HUES64 (cell line): Measurements from ENCODE around the gene TMA7.

Experiments
- H3K27ac ChIP-seq: 2 replicates; pipeline ENCODE4 v1.7.0; 2013; ENCODE audit warnings: low read depth, low read length, inconsistent platforms
- H3K27me3 ChIP-seq: 2 replicates; pipeline ENCODE4 v1.6.1; 2013; ENCODE audit warnings: mild to moderate bottlenecking, low read length; ENCODE audit not compliant: insufficient read depth
- H3K36me3 ChIP-seq: 2 replicates; pipeline ENCODE4 v1.6.1; 2013; ENCODE audit warnings: mild to moderate bottlenecking, low read length; ENCODE audit not compliant: insufficient read depth
- H3K4me1 ChIP-seq: 2 replicates; pipeline ENCODE4 v1.6.1; 2013; ENCODE audit warnings: mild to moderate bottlenecking, low read length, moderate library complexity; ENCODE audit not compliant: insufficient read depth
- H3K4me3 ChIP-seq: 2 replicates; pipeline ENCODE4 v1.5.1; 2013; ENCODE audit warnings: mild to moderate bottlenecking, low read length, moderate library complexity
- H3K9ac ChIP-seq: 2 replicates; pipeline ENCODE4 v1.6.1; 2013; ENCODE audit warnings: mild to moderate bottlenecking, low read depth, low read length
- H3K9me3 ChIP-seq: 2 replicates; pipeline ENCODE4 v1.6.1; 2013; ENCODE audit warnings: low read depth, low read length; ENCODE audit not compliant: insufficient read depth
- WGBS: fragments of 150-250, 120-280 bp; methylation state at CpG from one replicate; pipeline ENCODE4 v1.1.7; 2013; ENCODE audit warnings: missing lambda C conversion rate; 5-methylcytosine and 5-hydroxymethylcytosine counted together

The TMA7 gene

DNA sequence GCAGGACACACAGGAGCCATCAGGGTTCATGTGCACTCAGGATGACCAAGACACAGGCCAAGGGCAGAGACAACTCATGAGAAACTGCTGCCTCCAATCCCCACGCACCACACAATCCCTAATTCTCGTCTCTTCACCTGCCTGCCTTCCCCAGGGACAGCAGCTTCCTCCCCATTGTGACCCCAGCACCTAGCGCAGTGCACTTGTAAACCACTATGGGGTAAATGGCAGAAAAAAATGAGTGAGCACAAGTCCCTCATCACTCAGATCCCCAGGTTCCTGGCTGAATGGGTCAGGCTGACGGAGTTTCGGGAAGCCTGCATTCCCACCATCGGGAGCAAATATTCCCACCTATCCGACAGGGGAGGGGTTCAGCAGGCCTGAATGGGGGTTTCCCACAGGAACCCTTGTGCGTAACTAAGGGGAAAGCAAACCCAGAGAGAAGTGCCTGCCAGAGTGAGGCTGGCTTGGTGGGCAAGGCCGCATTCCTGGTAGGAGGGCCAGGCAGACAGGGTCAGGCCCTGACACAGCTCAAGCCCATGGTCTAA, 28.9 kb upstream of the TMA7 start:
- H3K36me3 ChIP-seq = peaks cover 98% of the 10 kb centered on the region
- H3K27ac ChIP-seq = no peak overlapping the region
- no peak overlapping the region for H3K4me3 ChIP-seq
- H3K9ac ChIP-seq = no peak overlapping the region
- no peaks in the 10 kb centered on the region for H3K27me3 ChIP-seq
- WGBS = 93% methylated on average over 9 of the region's 9 CpGs
- H3K9me3 ChIP-seq = no peaks in the 10 kb centered on the region
- no peaks in the 10 kb centered on the region for H3K4me1 ChIP-seq

DNA sequence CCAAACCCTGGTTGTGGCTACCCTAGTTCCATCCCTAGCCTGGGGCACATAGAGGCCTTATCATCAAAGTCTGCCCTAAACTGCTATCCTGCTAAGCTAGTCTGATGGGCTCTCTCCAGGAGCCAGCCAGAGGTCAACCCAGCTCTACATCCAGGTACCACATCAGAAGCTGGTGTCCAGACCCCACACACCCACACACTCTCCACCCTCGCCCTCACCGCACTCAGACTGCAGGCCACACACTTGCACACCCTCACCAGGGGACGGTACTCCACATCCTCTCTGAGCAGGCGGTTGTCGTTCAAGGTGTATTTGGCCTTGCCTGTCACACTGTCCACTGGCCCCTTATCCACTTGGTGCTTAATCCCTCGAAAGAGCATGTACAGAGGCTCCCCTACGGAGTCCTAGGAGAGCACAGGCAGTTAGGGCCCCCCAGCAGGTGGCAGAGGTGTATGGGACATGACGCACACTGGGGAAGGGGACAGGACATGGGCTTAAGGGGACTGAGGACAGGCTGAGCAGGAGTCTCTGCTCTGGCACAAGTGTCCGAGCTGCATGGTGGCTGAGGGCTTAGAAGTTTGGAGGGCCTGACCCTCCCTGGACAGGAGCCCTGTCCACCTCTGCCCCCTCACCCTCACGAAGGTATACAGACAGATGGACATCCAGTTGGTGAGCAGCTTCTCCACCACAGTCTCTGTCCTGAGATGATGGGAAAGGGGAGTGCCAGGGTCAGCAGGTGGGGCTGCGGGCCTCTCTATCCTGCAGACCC, 28.3 kb upstream of the TMA7 start:
- no peaks in the 10 kb centered on the region for H3K9me3 ChIP-seq
- no peaks in the 10 kb centered on the region for H3K4me1 ChIP-seq
- 95% methylated on average over 11 of the region's 11 CpGs for WGBS
- peaks cover 98% of the 10 kb centered on the region for H3K36me3 ChIP-seq
- H3K4me3 ChIP-seq = no peak overlapping the region
- no peaks in the 10 kb centered on the region for H3K27me3 ChIP-seq
- H3K9ac ChIP-seq = no peak overlapping the region
- H3K27ac ChIP-seq = no peak overlapping the region

DNA sequence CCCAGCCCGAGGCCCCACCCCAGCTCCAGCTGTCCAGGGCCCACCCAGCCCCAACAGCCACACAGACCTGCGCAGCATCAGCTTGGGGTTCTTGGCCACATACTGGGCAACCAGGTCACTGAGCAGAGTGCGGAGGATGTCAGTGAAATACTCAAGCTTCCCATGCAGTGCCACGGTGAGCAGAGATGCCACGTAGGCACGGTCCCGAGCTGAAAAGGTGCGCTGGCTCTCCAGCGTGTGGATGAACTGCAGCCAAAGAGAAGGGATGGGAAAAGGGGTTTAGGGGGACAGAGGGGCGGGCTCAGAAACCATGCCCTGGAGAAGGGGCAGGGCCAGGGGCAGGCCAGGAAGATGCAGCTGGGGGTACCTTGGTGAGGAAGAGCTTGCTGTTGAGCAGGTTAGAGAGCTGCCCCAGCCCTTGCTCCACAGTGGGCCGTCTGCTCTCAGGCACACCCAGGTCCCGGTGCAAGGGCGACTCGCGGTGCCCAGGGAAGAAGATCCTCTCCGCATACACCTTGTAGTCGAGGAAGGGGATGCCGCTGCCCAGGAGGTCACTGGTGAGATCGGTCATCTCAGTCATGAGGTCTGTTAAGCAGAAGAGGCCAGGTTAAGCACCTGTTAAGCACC, 27.6 kb upstream of the TMA7 start:
- H3K4me1 ChIP-seq = no peaks in the 10 kb centered on the region
- no peak overlapping the region for H3K9ac ChIP-seq
- no peak overlapping the region for H3K4me3 ChIP-seq
- H3K27me3 ChIP-seq = no peaks in the 10 kb centered on the region
- no peaks in the 10 kb centered on the region for H3K9me3 ChIP-seq
- no peak overlapping the region for H3K27ac ChIP-seq
- peaks cover 98% of the 10 kb centered on the region for H3K36me3 ChIP-seq
- WGBS = 97% methylated on average over 19 of the region's 19 CpGs

DNA sequence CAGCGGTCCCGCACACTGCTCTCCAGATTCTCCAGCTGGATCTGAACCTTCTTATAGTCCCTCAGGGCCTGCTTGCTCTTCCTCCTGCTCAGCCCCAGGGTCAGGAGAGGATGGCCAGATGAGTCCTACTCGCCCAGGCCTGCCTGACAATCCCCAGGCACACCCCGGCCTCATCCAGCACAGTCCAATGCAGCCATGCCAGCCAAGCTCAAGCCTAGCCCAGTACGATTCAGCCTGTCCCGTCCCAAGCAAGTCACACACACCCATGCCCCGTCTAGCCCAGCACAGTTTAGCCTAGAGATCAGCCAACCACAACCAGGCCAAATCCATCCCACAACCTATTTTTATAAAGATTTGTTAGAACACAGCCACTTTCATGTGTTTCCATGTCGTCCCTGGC, 27.0 kb upstream of the TMA7 start:
- H3K4me3 ChIP-seq = no peak overlapping the region
- no peaks in the 10 kb centered on the region for H3K27me3 ChIP-seq
- H3K4me1 ChIP-seq = no peaks in the 10 kb centered on the region
- 94% methylated on average over 8 of the region's 8 CpGs for WGBS
- H3K9ac ChIP-seq = no peak overlapping the region
- H3K27ac ChIP-seq = no peak overlapping the region
- peaks cover 100% of the 10 kb centered on the region for H3K36me3 ChIP-seq
- no peaks in the 10 kb centered on the region for H3K9me3 ChIP-seq

DNA sequence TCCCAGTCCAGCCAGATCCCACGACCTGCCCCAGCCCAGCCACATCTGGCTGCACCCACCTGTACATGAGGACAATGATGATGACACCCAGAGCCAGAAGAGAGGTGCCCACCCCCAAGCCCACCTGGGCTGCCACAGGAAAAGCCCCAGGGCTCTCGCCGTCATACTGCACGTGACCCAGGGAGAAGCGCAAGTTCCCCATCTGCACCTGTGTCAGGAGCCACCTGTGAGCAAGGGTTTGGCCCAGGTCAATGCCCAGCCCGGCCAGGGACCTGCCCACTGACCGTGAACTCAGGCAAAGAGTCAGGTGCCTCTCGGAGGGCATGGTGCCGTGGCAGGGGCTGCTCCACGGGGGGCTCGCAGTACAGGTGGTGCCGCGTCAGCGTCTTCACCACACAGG, 26.4 kb upstream of the TMA7 start:
- H3K9me3 ChIP-seq = no peaks in the 10 kb centered on the region
- H3K9ac ChIP-seq = no peak overlapping the region
- 95% methylated on average over 14 of the region's 14 CpGs for WGBS
- peaks cover 100% of the 10 kb centered on the region for H3K36me3 ChIP-seq
- H3K27ac ChIP-seq = no peak overlapping the region
- no peaks in the 10 kb centered on the region for H3K4me1 ChIP-seq
- H3K27me3 ChIP-seq = no peaks in the 10 kb centered on the region
- H3K4me3 ChIP-seq = no peak overlapping the region

DNA sequence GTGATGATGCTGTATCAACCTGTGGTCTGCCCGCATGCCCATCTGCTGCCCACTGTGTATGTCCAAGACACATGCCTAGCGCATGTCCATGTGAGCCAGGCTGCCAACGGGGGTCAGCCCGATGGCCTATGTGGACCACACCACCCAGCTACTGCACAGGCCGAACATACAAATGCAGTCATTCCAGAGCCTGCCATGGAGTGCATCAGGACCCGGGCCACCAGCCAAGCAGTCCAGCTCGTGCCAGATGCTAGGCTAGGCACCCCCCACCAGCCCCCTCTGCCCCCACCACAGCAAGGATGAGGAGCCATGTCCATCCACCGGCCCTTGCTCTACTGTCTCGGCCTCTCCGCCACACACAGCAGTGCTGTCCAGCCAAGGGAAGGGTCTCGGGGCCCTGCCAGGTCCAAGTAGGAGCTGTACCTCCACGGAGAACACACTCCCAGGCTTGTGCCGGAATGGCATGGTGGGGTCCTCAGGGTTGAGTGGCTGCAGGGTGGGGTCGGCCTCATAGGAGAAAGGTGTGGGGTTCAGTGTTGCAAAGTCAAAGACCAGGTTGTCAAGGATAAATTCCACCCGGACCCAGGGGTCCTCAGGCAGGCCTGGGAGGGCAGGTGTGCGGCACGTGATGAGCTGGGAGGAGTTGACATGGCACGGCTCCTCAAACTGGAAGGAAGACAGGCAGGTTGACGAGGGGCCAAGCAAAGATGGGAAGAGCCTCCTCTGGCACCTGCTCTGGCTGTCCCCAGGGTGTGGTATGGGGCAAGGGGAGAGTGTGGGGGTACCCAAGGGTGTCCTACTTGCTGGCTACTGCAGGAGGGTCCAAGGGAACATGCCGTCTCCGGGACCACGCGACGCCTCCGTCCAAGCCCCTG, 25.4 kb upstream of the TMA7 start:
- H3K27me3 ChIP-seq = no peaks in the 10 kb centered on the region

DNA sequence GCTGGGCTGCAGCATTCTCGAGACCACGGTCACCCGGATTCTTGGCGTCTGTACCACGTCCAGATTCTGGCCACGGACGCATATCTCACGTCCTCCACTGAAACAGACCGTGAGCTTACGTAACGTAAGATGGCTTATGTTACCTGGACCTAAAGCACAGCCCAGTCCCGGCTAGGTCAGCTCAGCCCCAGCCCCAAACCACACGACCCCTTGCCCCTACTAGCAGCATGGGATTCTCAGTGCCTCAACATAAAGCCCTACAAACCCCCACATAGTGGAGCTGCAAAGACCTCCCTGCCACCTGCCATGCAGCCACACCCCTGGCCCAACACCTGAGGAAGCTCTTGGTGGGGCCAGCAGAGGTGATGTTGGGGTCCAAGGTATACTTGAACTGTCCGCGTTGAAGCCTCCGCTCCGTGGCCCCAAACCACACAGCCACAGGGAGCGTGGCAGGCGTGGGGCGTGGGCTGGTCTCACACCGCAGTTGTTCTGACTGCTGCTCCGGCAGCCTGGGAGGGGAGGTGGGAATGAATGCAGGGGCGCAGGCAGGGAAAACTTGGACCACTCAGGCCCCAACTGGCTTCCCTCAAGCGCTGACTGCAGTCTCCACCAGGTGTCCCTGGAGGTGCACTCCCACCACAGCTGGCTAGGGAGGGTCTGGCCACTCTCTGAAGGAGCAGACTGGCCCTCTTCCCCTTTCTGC, 24.7 kb upstream of the TMA7 start:
- Histone ChIP-seq H3K36me3 (peaks cover 96% of the 10 kb centered on the region), H3K9ac (no peak overlapping the region)

More for the DNA sequence above, 25.4 kb upstream of the TMA7 start:
- H3K9me3 ChIP-seq = no peaks in the 10 kb centered on the region
- H3K4me3 ChIP-seq = no peak overlapping the region
- H3K9ac ChIP-seq = no peak overlapping the region
- WGBS = 96% methylated on average over 25 of the region's 25 CpGs
- H3K4me1 ChIP-seq = no peaks in the 10 kb centered on the region
- no peak overlapping the region for H3K27ac ChIP-seq
- peaks cover 100% of the 10 kb centered on the region for H3K36me3 ChIP-seq

DNA sequence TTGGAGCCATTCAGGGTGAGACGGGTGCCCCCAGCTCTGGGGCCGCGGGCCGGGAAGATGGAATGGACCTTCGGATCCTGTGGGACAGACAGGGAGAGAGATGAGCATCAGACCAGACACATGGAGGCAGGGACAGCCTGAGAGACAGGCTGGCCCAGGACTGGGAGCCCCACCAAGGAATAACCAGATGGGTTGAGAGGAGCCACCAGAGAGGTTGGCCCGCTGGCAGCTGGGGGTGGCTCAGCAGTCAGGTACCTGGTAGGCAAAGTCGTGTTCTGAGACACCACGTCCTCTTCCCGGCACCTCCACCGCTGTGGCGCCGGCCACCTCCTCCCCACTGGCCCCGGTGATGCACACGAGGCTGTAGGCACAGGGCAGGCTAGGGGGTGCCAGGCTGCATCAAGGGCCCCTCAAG, 24.0 kb upstream of the TMA7 start:
- no peak overlapping the region for H3K27ac ChIP-seq
- H3K27me3 ChIP-seq = no peaks in the 10 kb centered on the region
- no peak overlapping the region for H3K9ac ChIP-seq
- WGBS = 94% methylated on average over 14 of the region's 14 CpGs
- H3K36me3 ChIP-seq = peaks cover 96% of the 10 kb centered on the region
- no peak overlapping the region for H3K4me3 ChIP-seq
- no peaks in the 10 kb centered on the region for H3K4me1 ChIP-seq
- H3K9me3 ChIP-seq = no peaks in the 10 kb centered on the region

More for the DNA sequence above, 24.7 kb upstream of the TMA7 start:
- no peaks in the 10 kb centered on the region for H3K4me1 ChIP-seq
- H3K27me3 ChIP-seq = no peaks in the 10 kb centered on the region
- H3K9me3 ChIP-seq = no peaks in the 10 kb centered on the region
- WGBS = 95% methylated on average over 24 of the region's 24 CpGs
- no peak overlapping the region for H3K4me3 ChIP-seq
- no peak overlapping the region for H3K27ac ChIP-seq

DNA sequence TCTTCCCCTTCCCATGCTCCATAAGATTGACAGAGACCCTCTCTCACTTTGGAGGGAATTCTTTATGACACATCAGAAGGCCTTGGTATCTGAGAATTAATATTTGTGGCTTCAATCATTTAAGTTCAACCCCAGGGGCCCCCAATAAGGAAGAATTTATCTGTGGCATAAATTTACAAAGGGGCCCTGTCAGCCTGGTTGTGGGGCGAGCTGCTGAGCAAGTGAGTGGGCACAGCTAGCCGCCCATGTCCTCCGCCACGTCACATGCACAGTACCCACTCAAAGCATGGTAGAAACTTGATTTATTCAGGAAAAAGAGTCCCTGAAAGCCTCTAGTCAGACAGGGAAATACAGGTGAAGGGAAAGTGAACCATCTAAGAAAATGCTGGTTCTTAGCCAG, 23.5 kb upstream of the TMA7 start:
- H3K4me3 ChIP-seq = no peak overlapping the region
- no peaks in the 10 kb centered on the region for H3K27me3 ChIP-seq
- H3K36me3 ChIP-seq = peaks cover 96% of the 10 kb centered on the region
- no peaks in the 10 kb centered on the region for H3K9me3 ChIP-seq
- no peak overlapping the region for H3K9ac ChIP-seq
- WGBS = 94% methylated on average over 4 of the region's 4 CpGs
- no peaks in the 10 kb centered on the region for H3K4me1 ChIP-seq
- H3K27ac ChIP-seq = no peak overlapping the region

DNA sequence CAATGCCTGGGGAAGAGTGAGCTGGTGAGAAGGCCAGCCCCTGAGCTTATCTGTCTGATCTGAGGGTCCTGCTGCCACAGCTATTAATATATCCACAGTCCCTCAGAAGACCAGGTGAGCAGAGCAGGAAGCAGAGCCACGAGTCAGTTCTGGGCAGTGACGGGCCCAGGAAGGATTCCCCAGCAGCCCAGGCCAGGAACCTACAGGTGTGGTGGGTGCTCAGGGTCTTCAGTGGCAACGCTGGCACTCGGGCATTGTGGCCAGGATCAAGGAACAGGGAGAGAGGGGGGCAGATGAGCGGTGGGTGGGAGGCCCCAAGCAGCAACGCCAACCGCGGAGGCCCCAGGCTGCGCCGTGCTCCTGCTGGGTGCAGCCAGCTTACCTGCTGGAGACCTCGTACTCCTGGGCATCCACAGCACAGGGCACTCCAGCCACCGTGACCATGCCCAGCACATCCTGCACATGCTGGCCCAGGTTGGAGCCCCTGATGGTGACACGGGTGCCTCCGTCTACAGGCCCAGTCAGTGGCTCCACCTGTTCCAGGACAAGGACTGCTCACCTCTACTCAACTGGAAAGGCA, 22.4 kb upstream of the TMA7 start:
- Histone ChIP-seq H3K4me1 (no peaks in the 10 kb centered on the region), H3K27ac (no peak overlapping the region), H3K9ac (no peak overlapping the region), H3K4me3 (no peak overlapping the region), H3K27me3 (no peaks in the 10 kb centered on the region), H3K9me3 (no peaks in the 10 kb centered on the region), H3K36me3 (peaks cover 96% of the 10 kb centered on the region)
- WGBS = 96% methylated on average over 14 of the region's 14 CpGs
